GM18870 (cell line): ENCODE data around the gene TMPRSS5.
"Not testable (repeated sequence)": the region's sequence is repeated elsewhere in the genome, so short reads cannot be mapped to it uniquely, and the experiment has no call there.

Source experiments
- ATAC-seq: cut with Tn5 transposase; IDR thresholded peaks from one replicate; pipeline ENCODE4 v1.9.1; 2021; ENCODE audit warnings: moderate library complexity; ENCODE audit not compliant: unreplicated experiment

The TMPRSS5 gene

DNA sequence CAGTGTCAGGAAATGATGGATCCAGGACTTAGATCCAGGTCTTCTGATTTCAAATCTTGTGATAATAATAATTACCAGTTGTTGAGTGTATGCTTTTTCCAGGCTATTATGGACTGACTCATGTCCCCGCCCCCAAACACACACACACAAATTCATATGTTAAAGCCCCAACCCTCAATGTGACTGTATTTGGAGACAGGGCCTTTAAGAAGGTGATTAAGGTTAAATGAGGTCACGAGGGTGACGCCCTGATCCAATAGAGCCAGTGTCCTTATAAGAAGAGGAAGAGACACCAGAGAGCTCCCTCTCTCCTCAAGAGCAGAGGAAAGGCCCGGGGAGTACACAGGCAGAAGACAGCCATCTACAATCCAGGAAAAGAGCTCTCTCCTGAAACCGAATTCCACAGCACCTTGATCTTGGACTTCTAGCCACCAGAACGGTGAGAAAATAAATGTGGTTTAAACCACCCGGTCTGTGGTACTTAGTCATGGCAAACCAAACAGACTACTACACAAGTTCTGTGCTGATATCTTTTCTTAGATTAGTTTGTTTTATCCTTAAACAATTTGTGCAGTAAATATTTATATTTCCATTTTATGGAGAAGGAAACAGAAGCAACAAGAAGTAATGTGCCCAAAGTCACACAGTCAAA lies 8.2 kb downstream of the TMPRSS5 start:
- no peak for ATAC-seq

GRCh38 chr11:113697111-113697510 lies 9.0 kb downstream of the TMPRSS5 start:
- ATAC-seq = no peak

DNA sequence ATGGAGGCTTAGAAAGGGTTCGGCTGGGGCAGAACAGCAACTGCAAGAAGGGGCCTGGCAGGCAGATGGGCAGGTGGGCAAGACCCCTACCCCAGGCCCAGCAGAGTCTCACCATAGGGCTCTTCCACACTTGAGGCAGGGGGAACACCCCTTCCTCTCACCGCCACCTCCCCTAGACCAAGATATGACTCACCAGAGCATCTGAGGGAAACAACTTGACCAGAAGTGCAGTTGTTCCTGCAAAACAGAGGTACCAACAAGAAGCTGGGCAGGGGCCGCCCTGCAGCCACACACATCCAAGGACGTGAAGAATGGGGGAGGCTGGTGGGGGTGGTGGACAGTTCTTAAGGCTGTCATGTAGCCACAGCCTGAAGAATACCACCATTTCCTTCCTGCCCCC lies 10.9 kb downstream of the TMPRSS5 start:
- no peak for ATAC-seq

- no peak for ATAC-seq
Observed at GRCh38 chr11:113694390-113694789, 11.7 kb downstream of the TMPRSS5 start.

GRCh38 chr11:113693030-113693429 lies 13.1 kb downstream of the TMPRSS5 start:
- no peak for ATAC-seq

- no peak for ATAC-seq
Observed at GRCh38 chr11:113690619-113691569, 15.2 kb downstream of the TMPRSS5 start.

GRCh38 chr11:113689768-113690618 lies 16.1 kb downstream of the TMPRSS5 start:
- ATAC-seq = no peak

DNA sequence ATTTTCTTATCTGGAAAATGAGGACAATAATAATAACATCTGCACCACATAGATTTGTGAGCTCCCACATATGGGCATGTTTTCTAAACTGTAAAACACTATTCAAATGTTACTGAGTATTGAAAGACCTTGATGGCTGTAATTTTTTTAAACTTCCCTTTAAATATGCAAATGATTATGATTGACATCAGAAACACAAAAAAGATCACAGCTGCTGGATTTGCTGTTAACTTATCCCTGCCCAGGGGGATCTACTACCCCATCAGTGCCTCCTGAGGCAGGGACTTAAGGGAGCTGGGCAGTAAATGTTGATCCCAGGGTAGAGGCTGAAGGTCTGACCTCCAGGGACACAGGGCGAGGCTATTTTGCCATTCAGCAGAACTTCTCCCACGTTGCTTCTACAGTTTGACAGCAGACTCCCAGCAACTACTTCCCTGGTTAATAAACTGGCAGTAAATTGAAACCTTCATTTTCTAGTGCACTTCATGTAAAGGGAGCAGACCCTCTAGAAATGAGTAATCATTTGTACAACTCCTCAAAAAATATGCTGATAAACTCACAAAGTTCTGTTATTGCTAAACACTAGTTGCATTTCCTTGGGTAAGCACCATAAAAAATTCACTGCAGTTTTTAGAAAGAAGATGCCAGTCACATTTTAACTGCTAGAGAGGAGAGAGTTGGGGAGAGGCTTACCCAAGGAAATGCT lies 20.3 kb downstream of the TMPRSS5 start:
- ATAC-seq = peak; percentile 72

DNA sequence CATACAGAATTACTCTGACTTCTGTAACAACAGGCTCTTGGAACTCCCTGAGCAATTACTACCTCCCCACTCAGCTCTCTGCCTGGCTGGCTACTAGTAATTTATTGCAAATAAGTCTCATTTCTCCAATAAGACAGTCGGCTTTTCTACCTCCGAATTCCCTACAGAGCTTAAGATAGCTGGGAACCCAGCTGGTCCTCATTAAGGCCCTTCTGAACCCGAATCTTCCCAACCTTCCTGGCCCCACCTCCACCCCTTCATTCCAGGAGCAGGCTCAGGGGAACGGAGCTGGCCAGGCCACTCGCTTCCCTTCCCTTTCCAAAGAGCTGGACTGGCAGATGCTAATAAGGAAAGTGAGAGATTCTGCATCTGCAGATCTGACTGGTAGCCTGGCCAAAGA lies 21.6 kb downstream of the TMPRSS5 start:
- ATAC-seq = no peak

DNA sequence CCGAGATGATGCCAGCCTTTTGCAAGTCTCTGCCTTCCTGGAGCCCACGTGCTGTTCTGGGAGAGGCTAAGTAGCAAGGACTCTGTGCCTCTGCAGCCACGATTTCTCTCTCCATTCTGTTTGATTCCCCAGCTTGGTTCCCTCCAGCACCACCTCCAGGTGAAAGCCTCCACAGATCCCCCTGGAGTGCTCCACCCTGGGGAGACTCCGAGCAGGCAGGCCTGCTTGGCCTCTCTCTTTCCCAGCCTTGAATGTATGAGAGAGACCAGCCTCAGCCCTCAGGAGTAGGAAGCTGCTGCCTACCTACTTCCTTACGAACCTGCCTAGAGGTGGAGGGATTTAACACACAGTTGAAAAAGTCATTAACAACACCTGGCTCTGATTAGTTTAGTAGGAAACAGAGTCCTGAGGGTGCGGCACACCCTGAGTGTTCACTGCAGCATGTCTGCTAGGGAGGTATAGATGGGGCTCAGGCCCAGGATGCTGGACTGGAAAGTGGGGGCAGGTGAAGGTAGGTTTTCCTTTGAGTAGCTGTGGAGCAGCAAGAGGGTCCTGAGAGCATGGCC lies 22.5 kb downstream of the TMPRSS5 start:
- ATAC-seq = no peak

- no peak for ATAC-seq
Observed at GRCh38 chr11:113681711-113682413, 24.2 kb downstream of the TMPRSS5 start.

DNA sequence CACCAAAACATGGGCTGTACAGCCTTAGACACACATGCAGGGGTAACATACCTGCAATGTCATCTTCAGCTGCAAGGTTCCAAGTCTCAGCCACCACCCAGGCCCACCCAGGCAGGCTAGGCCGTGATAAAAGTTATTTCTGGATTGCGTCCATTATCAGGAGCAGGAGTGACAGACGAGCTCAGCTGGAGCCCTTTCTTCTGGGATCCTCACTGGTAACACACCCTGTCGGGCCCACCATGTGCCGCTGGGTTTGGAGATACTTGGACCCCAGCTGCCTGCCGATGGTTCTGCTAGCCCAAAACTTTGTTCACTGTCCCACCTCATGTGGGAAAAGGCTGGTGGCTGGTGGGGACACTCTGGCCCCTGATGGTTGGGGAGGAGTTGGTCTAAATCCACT lies 24.8 kb downstream of the TMPRSS5 start:
- ATAC-seq = no peak

DNA sequence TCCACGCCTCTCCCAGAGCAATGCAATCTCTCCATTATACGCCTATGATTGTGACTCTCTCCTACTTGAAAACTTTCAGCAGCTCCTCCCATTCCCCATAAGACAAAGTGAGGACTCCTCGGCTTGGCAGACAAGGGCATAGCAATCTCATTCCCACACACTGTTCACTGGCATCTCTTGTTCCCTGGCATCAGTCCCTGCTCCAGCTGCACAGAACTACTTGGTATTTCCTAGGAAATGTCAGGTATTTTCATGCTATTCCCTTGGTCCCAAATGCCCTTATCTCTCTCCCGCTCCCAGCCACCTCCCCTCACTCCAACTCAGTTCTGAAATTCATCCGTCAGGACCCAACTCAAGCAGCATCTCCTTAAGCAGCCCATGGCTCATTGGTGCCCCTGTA lies 28.4 kb downstream of the TMPRSS5 start:
- no peak for ATAC-seq

DNA sequence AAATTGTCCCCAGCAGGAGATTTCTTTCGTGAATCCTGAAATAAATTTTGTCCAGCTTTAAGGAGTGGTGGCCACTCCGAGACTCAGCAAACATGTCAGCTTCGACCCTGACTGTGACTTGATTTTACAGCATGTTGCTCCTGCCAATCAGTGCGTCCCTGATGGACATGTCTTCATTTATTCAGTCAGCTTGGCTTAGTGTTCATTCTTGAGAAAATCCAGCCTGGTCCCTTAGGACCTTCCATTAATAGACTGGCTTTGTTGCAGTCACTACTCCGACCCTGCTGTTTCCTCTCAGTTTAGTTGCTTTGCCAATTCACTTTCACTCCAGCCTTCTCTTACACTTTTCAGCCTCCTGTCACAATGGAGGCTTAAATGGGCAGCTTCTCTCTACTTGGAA lies 30.5 kb downstream of the TMPRSS5 start:
- ATAC-seq = no peak

DNA sequence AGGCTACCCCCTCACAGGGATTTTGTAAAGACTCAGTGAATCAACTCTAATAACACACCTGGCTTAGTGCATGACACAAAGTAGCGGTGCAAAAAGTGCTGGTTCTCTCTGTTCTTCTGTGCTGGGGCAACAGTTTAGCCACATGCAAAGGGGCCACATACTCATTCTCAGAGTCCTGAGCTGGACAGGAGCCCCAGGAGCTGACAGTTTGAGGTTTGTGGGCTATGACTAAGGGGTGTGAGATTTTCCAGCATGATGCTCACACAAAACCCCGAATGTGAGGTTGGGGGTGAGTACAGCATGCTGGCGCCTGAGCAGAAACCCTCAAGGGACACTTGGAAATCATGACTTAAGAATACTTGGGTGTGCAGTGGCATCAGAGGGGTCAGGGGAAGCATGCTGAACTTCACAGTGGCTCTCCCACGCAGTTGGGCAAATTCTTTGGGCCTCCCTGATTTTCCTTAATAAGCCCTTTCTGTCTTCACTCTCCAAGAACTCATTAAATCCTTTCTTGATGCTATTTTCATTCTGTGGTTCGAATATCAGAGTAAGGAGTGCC lies 31.0 kb downstream of the TMPRSS5 start:
- peak; percentile 90 for ATAC-seq

DNA sequence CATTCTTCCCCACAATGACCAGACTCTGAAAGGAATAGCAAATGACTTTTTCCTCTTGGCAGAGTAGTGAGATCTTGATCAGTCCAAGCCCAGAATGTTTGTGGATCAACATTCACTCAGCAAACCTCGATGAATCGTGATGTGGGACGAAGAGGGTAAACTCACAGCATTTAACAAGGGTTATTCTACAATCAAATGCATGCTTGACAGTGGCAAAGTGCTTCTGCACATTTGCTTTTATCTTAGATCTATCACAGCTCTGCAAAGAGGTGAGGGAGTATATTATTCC lies 31.8 kb downstream of the TMPRSS5 start:
- ATAC-seq = no peak

- ATAC-seq = no peak
Observed at GRCh38 chr11:113673550-113674396, 32.3 kb downstream of the TMPRSS5 start.

GRCh38 chr11:113671914-113672313 lies 34.2 kb downstream of the TMPRSS5 start:
- not testable (repeated sequence) for ATAC-seq

DNA sequence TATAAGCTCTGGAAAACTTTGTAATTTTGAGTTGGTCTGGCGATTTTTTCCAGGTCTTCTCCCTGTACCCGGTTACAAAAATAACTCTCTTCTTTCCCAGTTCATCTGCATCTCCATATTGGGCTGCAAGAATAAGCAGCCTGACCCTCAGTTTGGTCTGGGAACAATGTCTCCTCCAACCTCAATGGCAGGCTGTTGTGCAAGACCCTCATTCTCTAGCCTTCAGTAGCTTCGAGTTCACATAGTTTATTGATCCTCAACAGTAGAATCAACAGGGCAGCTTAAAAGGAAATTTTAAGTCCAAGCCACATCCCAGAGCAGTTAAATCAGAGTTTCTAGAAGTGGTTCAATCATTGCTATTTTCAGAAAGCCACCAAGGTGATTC lies 35.3 kb downstream of the TMPRSS5 start:
- no peak for ATAC-seq
